ENCODE results near the gene WARS2.
A peak's percentile ranks its signal among the peaks of the same experiment; 100 is the strongest.

The WARS2 gene

DNA sequence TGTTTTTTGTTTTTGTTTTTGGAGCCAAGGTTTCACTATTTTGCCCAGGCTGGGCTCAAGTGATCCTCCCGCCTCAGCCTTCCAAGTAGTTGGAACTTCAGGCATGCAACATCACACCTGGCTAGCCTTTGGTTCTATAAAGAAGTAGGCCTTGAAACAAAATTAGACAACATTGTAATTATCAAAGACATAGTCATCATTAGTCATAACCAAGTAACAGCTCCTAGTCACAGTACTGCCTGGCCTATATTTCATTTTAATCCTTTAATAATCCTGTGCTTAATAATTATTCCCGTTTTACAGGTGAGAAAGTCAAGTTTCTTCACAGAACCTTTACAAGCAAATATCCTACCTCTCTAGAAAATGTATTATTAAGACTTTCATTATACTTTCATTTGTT lies 100.0 kb downstream of the WARS2 start:
- Mint-ChIP-seq H3K27ac (no peak overlapping the region), H3K36me3 (peaks cover 59% of the 10 kb centered on the region), H3K4me1 (no peaks in the 10 kb centered on the region), H3K27me3 (no peaks in the 10 kb centered on the region), H3K4me3 (no peak overlapping the region), H3K9me3 (no peaks in the 10 kb centered on the region)

DNA sequence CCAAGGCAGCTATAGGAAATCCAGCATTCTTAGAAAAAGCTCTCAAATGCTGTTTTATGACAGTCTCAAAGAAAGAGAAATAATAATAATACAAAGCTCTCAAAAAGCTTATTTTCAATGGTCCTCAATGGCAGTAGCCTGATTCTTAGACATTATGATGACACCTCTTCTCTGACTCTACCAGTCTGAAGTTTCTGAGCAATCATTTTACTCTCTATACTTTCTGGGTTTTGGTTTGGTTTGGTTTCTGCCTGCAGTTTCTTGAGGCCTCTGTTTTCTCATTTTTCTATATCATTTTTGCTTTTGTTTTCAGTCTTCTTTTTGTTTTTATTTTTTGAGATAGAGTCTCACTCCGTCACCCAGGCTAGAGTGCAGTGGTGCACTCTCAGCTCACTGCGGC lies 102.1 kb downstream of the WARS2 start:
- Mint-ChIP-seq H3K4me1 (no peaks in the 10 kb centered on the region), H3K9me3 (no peaks in the 10 kb centered on the region), H3K36me3 (peaks cover 56% of the 10 kb centered on the region), H3K4me3 (no peak overlapping the region), H3K27me3 (no peaks in the 10 kb centered on the region), H3K27ac (no peak overlapping the region)

DNA sequence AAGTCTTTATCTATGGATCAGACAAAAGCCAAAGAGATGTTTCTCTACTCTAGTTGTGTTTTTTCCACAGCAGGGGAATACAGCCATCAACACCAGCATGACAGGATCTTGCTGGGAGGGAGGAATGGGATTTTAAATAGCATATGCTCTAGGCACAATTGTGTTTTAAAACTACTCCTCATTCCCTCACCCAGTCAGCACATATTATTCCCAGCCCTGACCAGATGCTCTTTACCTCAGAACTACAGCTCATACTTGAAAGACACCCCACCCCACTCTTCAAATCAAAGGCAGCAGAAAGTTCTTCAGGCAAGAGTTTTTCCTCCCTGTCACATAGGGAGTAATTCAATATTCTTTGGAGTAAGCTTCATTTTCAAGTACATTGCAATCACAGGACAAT lies 106.1 kb downstream of the WARS2 start:
- no peaks in the 10 kb centered on the region for H3K9me3 Mint-ChIP-seq
- peaks cover 68% of the 10 kb centered on the region for H3K36me3 Mint-ChIP-seq
- H3K4me3 Mint-ChIP-seq: no peak overlapping the region

DNA sequence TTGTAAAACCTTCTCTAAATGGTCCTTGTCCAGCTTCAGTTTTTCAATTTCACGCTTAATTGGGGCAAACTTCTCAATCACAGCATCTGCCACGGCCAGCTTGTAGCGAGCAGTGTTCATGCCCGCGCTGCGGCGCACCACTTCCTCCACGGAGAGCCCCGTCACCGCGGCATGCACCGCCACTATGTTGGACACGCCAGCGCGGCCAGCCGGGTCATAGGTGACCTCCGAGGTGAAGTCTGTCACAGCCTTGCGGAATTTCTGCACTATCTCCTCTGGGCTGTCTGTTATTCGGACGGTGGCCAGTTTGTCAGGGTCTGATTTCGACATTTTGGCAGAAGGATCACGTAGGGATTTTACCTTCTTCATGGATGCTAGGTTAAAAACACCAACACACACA lies 107.5 kb downstream of the WARS2 start:
- H3K27me3 Mint-ChIP-seq: no peaks in the 10 kb centered on the region
- no peak overlapping the region for H3K4me3 Mint-ChIP-seq
- H3K9me3 Mint-ChIP-seq: peaks cover 4% of the 10 kb centered on the region
- H3K4me1 Mint-ChIP-seq: no peaks in the 10 kb centered on the region
- no peak overlapping the region for H3K27ac Mint-ChIP-seq
- H3K36me3 Mint-ChIP-seq: peaks cover 61% of the 10 kb centered on the region

More for the DNA sequence above, 106.1 kb downstream of the WARS2 start:
- Mint-ChIP-seq H3K27me3 (no peaks in the 10 kb centered on the region), H3K4me1 (no peaks in the 10 kb centered on the region), H3K27ac (peak overlapping the region; percentile 43)

DNA sequence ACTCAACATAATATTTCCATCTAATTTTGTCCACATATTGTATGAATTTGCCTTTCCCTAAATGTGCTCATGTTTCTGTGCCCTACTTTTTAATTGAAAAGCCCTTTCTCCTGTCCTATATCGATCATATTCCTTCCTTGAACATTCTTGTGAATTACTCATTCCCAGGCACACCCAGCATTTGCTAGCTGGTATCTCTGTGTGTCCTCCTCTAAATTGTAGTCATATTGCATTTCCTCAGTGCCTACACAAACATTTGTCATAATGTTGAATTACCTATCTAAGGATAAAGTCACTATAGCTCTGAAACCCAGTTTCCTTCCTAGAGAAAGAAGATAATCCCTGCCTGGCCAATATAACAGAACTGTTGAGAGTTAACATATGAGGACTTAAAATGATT lies 112.7 kb downstream of the WARS2 start:
- Mint-ChIP-seq H3K9me3 (peaks cover 12% of the 10 kb centered on the region), H3K27me3 (no peaks in the 10 kb centered on the region), H3K4me3 (no peak overlapping the region), H3K27ac (no peak overlapping the region), H3K36me3 (peaks cover 39% of the 10 kb centered on the region), H3K4me1 (no peaks in the 10 kb centered on the region)

DNA sequence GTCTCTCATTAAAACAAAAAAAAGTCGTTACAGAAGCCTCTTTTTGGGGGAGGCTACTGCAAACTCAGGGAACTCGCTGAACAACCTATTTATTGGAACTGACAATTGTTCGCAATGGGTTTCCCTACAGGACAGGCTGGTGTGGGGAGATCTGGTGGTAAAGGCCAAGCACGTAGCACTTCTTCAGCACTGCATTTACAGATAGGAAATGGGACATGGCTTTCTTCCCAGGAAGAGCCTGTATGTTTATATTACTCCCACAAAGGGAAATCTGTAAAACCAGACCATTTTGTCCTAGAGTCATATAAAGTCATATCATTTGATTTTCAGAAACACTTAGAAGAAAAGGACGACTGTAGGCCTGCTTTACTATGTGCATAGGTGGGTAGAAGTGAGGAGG lies 113.5 kb downstream of the WARS2 start:
- no peaks in the 10 kb centered on the region for H3K27me3 Mint-ChIP-seq
- H3K9me3 Mint-ChIP-seq: peaks cover 12% of the 10 kb centered on the region
- no peak overlapping the region for H3K27ac Mint-ChIP-seq
- H3K36me3 Mint-ChIP-seq: peaks cover 35% of the 10 kb centered on the region
- H3K4me1 Mint-ChIP-seq: no peaks in the 10 kb centered on the region
- no peak overlapping the region for H3K4me3 Mint-ChIP-seq

DNA sequence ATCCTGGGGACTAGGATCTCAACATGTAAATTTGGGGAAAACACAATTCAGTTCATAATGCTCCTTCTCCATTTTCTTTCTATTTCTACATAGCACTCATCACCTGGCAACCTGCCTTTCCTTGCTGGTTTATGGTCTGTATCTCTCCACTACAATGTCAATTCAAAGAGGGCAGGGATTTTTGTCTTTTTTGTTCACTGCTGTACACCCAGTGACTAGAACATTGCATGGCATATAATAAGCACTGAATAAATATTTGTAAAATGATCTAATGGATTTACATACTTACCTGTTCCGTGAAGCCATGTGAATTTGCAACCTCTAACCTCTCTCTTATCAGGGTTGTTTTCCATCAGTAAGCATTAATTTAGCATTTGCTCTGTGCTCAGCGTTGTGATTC lies 124.9 kb downstream of the WARS2 start:
- peaks cover 42% of the 10 kb centered on the region for H3K9me3 Mint-ChIP-seq

DNA sequence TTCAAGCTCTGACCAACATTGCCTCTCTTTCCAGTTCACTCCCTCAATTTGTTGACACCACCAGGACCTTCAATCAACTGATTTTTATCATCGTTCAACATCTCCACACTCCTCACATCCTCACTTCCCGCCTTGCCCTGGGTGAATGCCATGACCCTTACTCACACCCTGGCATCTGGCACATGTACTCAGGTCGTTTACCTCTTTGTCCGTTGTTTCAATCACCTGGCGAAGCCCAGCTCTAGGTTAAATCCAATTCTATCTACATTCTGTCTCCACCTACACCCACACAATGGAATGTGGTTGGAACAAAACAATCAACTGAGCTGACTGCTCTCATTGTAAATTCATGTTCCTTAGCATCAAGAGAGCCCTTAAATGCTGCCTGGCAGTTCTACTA lies 128.1 kb downstream of the WARS2 start:
- Mint-ChIP-seq H3K9me3 (peaks cover 52% of the 10 kb centered on the region), H3K4me3 (no peak overlapping the region), H3K4me1 (peaks cover 9% of the 10 kb centered on the region), H3K27me3 (peaks cover 34% of the 10 kb centered on the region), H3K36me3 (peaks cover 30% of the 10 kb centered on the region), H3K27ac (no peak overlapping the region)

More for the DNA sequence above, 124.9 kb downstream of the WARS2 start:
- H3K27ac Mint-ChIP-seq: no peak overlapping the region
- peaks cover 17% of the 10 kb centered on the region for H3K27me3 Mint-ChIP-seq
- no peaks in the 10 kb centered on the region for H3K4me1 Mint-ChIP-seq
- H3K36me3 Mint-ChIP-seq: peaks cover 46% of the 10 kb centered on the region
- no peak overlapping the region for H3K4me3 Mint-ChIP-seq

DNA sequence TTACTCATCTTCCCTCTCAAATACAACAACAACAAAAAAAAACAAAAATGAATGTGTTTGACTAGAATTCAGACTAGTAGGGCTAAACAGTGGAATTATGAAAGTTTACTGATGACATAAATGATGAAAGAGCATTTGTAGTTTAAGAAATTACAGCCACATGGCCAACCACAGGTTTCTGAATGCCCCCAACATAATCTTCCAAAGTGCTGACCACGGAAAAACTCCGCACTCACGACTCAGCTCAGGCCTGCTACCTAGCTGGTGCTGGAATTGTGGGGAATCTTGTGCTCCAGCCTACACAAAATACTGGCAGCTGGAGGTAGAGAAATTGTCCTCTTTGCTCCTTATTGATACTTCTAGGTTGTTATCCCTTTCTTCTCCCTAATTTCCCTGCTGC lies 128.7 kb downstream of the WARS2 start:
- Mint-ChIP-seq H3K4me1 (peaks cover 9% of the 10 kb centered on the region), H3K27me3 (peaks cover 34% of the 10 kb centered on the region), H3K36me3 (peaks cover 30% of the 10 kb centered on the region), H3K4me3 (no peak overlapping the region), H3K27ac (no peak overlapping the region), H3K9me3 (peaks cover 52% of the 10 kb centered on the region)

DNA sequence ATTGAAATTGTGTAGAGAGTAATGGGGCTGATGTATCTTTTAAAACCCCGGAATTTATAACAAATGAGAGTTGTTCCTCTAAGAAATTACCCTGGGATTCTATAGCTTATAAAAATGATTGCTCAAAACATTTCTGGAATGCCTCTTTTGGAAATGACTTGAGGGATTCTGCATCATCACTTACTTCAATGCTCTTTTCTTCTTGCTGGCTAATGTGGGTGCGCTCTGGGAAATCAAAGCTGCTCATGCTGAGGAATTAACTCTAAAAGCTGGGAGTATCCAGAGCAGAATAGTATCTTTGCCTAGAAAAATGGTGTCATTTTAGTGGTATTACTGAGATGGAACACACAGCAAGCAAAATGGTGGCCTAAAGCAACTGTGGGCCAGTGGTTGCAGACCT lies 129.3 kb downstream of the WARS2 start:
- Mint-ChIP-seq H3K4me1 (peaks cover 9% of the 10 kb centered on the region), H3K36me3 (peaks cover 29% of the 10 kb centered on the region), H3K9me3 (peaks cover 52% of the 10 kb centered on the region), H3K4me3 (no peak overlapping the region), H3K27ac (peak overlapping the region; percentile 25), H3K27me3 (peaks cover 38% of the 10 kb centered on the region)

DNA sequence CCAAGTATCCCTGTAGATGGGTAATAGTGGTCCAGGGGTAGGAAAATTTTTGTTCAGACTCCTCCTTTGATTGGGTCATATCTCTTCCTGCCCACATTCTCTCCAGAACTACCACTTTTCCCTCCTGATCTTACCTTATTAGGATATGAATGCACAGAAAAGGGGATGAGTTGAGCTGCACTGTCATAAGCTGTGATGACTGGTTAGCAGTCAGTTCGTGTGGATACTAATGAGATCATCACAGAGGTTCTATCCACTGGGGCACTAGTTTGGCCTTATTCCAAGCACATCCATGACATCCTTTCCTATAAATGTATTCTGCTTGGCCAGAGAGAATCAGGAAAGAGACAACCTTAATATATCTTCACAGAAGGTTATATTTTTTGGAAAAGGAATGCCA lies 130.3 kb downstream of the WARS2 start:
- Mint-ChIP-seq H3K4me3 (no peak overlapping the region), H3K9me3 (peaks cover 51% of the 10 kb centered on the region), H3K36me3 (peaks cover 28% of the 10 kb centered on the region), H3K27ac (no peak overlapping the region), H3K4me1 (peaks cover 9% of the 10 kb centered on the region), H3K27me3 (peaks cover 44% of the 10 kb centered on the region)

DNA sequence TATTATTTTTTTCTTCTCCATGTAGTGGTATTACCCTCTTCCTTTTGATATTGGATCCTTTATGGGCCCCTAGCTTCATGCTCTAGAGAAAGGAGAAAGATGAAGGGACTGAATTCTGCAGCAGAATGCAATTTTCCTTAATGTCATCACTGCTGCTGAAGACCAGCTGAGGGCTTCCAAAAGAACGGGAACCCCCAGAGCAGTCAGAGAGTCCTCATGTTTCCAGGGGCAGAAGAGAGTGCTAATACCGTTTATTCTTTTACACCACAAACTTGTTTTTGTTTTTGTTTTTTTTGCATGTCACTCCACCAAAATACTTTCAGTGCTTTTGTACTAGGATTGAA lies 131.2 kb downstream of the WARS2 start:
- H3K4me3 Mint-ChIP-seq: no peak overlapping the region
- H3K27me3 Mint-ChIP-seq: peaks cover 50% of the 10 kb centered on the region
- no peak overlapping the region for H3K27ac Mint-ChIP-seq
- H3K4me1 Mint-ChIP-seq: peaks cover 9% of the 10 kb centered on the region
- H3K9me3 Mint-ChIP-seq: peaks cover 42% of the 10 kb centered on the region
- H3K36me3 Mint-ChIP-seq: peaks cover 23% of the 10 kb centered on the region

DNA sequence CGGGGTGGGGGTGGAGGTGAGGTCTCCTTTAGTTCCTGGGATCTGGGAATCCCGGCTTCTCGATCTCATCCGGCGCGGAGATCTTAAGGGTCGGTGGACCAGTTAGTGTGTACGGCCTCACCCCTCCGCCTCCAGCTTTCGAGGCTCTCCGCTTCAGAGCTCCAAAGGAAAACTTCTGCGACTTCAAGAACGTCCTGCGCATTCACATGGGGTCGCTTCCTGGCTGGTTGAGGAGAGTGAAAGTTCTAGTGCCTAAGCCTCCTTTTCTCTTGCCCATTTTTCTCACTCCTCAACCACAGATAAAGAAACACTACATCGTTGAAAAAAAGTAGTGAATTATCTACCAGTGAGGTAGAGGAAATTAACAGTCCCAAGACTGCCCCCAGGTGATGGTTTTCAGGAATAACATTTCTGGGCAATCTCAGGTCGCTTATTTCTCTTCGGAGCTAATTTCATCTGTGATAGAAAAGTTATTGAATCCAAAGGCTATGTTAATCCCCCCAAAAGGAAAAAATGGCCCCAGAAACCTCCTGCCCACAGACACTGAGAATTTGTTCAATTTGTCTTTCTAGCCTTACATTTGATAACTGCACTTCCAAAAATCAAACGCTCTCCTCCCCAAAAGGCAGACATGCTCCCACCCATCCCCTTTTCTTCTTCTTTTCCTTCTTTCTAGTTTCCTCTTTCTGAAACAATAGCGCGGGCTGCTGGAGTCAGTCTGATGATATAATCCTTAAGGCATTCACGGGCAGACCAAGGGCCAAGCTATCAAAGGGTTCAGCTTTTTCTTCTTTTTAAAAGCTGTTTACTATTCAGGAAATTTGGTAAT lies 131.8 kb downstream of the WARS2 start:
- H3K9me3 Mint-ChIP-seq: peaks cover 40% of the 10 kb centered on the region
- no peak overlapping the region for H3K27ac Mint-ChIP-seq
- H3K27me3 Mint-ChIP-seq: peaks cover 56% of the 10 kb centered on the region
- peaks cover 9% of the 10 kb centered on the region for H3K4me1 Mint-ChIP-seq
- peaks cover 21% of the 10 kb centered on the region for H3K36me3 Mint-ChIP-seq
- peak overlapping the region; percentile 61 for H3K4me3 Mint-ChIP-seq

DNA sequence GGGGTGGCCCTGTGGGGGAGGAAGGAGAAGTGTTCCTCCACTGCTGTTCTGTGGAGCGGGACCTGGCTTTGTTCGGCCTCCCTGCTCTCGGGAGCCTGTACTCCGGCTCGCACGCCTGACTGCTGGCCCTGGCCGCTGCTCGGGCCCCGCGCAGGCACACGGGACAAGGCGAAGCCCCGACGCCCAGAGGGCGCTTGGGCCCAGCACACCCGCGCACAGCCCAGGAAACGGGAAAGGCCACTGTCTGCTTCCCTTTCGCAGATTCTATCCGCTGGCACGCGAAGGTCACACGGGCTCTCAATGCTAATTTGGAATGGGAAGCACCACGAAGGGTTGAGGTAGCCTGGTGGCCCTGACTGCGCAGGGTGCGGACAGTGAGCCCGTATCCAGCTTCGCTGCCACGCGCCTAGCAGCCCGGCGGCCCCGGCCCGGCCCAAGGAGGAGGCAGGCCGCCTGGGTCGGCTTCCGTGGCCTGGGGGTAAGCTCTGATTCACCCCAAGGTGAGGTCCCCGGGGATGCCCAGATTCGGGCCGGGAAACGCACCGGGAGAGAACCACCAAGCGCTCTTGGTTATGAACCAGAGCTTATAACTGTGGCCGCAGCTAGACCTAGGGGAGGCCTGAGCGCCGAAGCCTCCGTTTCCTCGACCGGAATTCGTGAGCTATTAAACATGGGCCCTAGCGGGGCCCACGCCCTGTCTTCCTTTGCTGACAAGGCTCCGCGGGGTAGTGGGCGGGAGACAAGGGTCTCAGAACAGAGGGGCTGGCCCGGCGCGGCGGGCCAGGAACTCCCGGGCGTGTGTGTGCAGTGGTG lies 132.6 kb downstream of the WARS2 start:
- Mint-ChIP-seq H3K4me1 (peaks cover 9% of the 10 kb centered on the region), H3K27ac (no peak overlapping the region), H3K4me3 (no peak overlapping the region), H3K27me3 (peaks cover 63% of the 10 kb centered on the region), H3K36me3 (peaks cover 16% of the 10 kb centered on the region), H3K9me3 (peaks cover 36% of the 10 kb centered on the region)

DNA sequence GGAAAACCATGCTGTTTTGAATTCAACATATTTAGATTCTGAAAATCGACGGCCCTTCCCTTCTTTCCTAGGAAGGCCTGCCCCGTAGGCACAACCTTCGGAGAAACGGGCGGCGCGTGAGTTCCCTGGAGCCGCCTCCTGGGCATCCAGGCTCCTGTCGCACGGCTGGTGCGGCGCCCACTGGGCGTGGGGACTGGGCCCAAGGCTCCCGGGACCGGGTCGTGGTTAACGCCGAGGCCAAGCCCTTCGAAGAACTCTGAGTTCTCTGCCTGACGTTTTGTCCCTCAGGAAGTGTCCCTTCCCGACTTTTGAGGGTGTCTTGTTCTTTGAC lies 133.1 kb downstream of the WARS2 start:
- Mint-ChIP-seq H3K27me3 (peaks cover 63% of the 10 kb centered on the region), H3K36me3 (peaks cover 11% of the 10 kb centered on the region), H3K4me1 (peaks cover 9% of the 10 kb centered on the region), H3K9me3 (peaks cover 30% of the 10 kb centered on the region), H3K27ac (no peak overlapping the region), H3K4me3 (no peak overlapping the region)

Data from activated naive CD4-positive, alpha-beta T cell treated with anti-CD3 and anti-CD28 coated beads, Interleukin-2, amount 50 U/mL, for 24 hours (primary cell).